IMR-90 (cell line): Measurements from ENCODE around the gene LRRC40. TPM values are rescaled to one million over a fixed set of nuclear protein-coding genes. Genes with fewer than 3 reads are reported as not detected.

ENCODE experiments used
- ATAC-seq: fragments of 200-7000 bp; cut with Tn5 transposase; 2 replicates; pipeline ENCODE4 v1.9.1; 2020; ENCODE audit warnings: low read depth, mild to moderate bottlenecking, moderate library complexity
- BruUV-seq: library from RNA; stranded (reverse); fragments of 400-500 nt; replicated peaks from 2 replicates; lab custom pipeline; 2021; lab: Mats Ljungman, UMichigan
- CTCF ChIA-PET: fragments of 300-600 bp; formaldehyde crosslinking; extraction: SDS; loops from one replicate; lab custom pipeline; 2021; ENCODE audit warnings: antibody characterized with exemption; lab: Yijun Ruan, JAX
- POLR2A ChIA-PET: fragments of 300-600 bp; sonication (Branson Sonifier 250); formaldehyde crosslinking; loops from one replicate; lab custom pipeline; 2022; ENCODE audit warnings: antibody characterized with exemption; ENCODE audit not compliant: unreplicated experiment; lab: Charles Lee
- DNase-seq: peaks from one replicate; pipeline ENCODE4 v3.0.0; 2013
- H2AFZ ChIP-seq: replicated peaks from 2 replicates; pipeline ENCODE3; 2013; ENCODE audit warnings: low read length, mild to moderate bottlenecking; ENCODE audit not compliant: poor library complexity
- H2AK5ac ChIP-seq: 2 replicates; pipeline ENCODE4 v1.6.1; 2013; ENCODE audit warnings: low read depth, low read length, inconsistent platforms
- H2AK9ac ChIP-seq: replicated peaks from 2 replicates; pipeline ENCODE3; 2013; ENCODE audit warnings: mild to moderate bottlenecking, low read depth, low read length, moderate library complexity; ENCODE audit not compliant: poor library complexity
- H2BK120ac ChIP-seq: 2 replicates; pipeline ENCODE4 v1.6.1; 2013; ENCODE audit warnings: low read depth, low read length, inconsistent platforms
- H2BK15ac ChIP-seq: 3 replicates; pipeline ENCODE4 v1.6.1; 2013; ENCODE audit warnings: low read depth, low read length, inconsistent platforms
- H2BK20ac ChIP-seq: 2 replicates; pipeline ENCODE4 v1.6.1; 2013; ENCODE audit warnings: low read depth, mild to moderate bottlenecking, inconsistent platforms, low read length, moderate library complexity
- H2BK5ac ChIP-seq: 2 replicates; pipeline ENCODE4 v1.6.1; 2013; ENCODE audit warnings: mild to moderate bottlenecking, low read depth, low read length, inconsistent platforms; ENCODE audit not compliant: poor library complexity, severe bottlenecking
- H3K14ac ChIP-seq: replicated peaks from 2 replicates; pipeline ENCODE4 v1.6.1; 2013; ENCODE audit warnings: low read depth, low read length, inconsistent platforms
- H3K18ac ChIP-seq: 2 replicates; pipeline ENCODE4 v1.6.1; 2013; ENCODE audit warnings: low read depth, low read length, control low read depth
- H3K23ac ChIP-seq: 2 replicates; pipeline ENCODE4 v1.6.1; 2013; ENCODE audit warnings: low read depth, low read length, inconsistent platforms
- H3K27ac ChIP-seq: 2 replicates; pipeline ENCODE4 v1.5.1; 2013; ENCODE audit warnings: mild to moderate bottlenecking, control low read depth, low read length; ENCODE audit not compliant: insufficient read depth
- H3K27me3 ChIP-seq: 2 replicates; pipeline ENCODE4 v1.6.1; 2013; ENCODE audit warnings: low read length; ENCODE audit not compliant: control insufficient read depth, insufficient read depth
- H3K36me3 ChIP-seq: 2 replicates; pipeline ENCODE4 v1.6.1; 2013; ENCODE audit warnings: low read length, mixed read lengths; ENCODE audit not compliant: control insufficient read depth, insufficient read depth
- H3K4ac ChIP-seq: 2 replicates; pipeline ENCODE4 v1.6.1; 2013; ENCODE audit warnings: low read depth, low read length, inconsistent platforms
- H3K4me1 ChIP-seq: 2 replicates; pipeline ENCODE4 v1.6.1; 2013; ENCODE audit warnings: low read length, mixed read lengths; ENCODE audit not compliant: control insufficient read depth, insufficient read depth
- H3K4me2 ChIP-seq: 2 replicates; pipeline ENCODE4 v1.6.1; 2013; ENCODE audit warnings: low read depth, mild to moderate bottlenecking, control low read depth, low read length, moderate library complexity
- H3K4me3 ChIP-seq: 2 replicates; pipeline ENCODE4 v1.5.1; 2013; ENCODE audit warnings: low read depth, mild to moderate bottlenecking, control low read depth, low read length, moderate library complexity; ENCODE audit not compliant: insufficient read depth
- H3K56ac ChIP-seq: 2 replicates; pipeline ENCODE4 v1.6.1; 2013; ENCODE audit warnings: low read length, inconsistent platforms; ENCODE audit not compliant: insufficient read depth; ENCODE audit errors: extremely low read depth
- H3K79me1 ChIP-seq, 2 experiments: 2 replicates each; pipeline ENCODE4 v1.6.1; 2013; ENCODE audit warnings: low read length in 2 of 2, inconsistent platforms in 1 of 2, low read depth in 1 of 2
- H3K9ac ChIP-seq: 2 replicates; pipeline ENCODE4 v1.6.1; 2013; ENCODE audit warnings: low read depth, low read length, control low read depth
- H3K9me1 ChIP-seq: 2 replicates; pipeline ENCODE4 v1.6.1; 2013; ENCODE audit warnings: low read length, inconsistent platforms; ENCODE audit not compliant: insufficient read depth
- H3K9me3 ChIP-seq: 2 replicates; pipeline ENCODE4 v1.6.1; 2013; ENCODE audit warnings: low read length; ENCODE audit not compliant: control insufficient read depth, insufficient read depth
- H4K20me1 ChIP-seq: 2 replicates; pipeline ENCODE4 v1.6.1; 2013; ENCODE audit warnings: low read length, inconsistent platforms; ENCODE audit not compliant: insufficient read depth
- H4K5ac ChIP-seq: 2 replicates; pipeline ENCODE4 v1.6.1; 2013; ENCODE audit warnings: mild to moderate bottlenecking, low read depth, low read length, control low read depth
- H4K8ac ChIP-seq, 2 experiments: 2 replicates each; pipeline ENCODE4 v1.6.1; 2013; ENCODE audit warnings: low read depth in 2 of 2, low read length in 2 of 2, control low read depth in 1 of 2, inconsistent platforms in 1 of 2
- H4K91ac ChIP-seq: 2 replicates; pipeline ENCODE4 v1.6.1; 2013; ENCODE audit warnings: low read depth, low read length, inconsistent platforms; ENCODE audit not compliant: insufficient read depth
- MAFK ChIP-seq: IDR thresholded peaks from 2 replicates; pipeline ENCODE4 v1.6.1; 2012; ENCODE audit warnings: low read depth, low read length, improper control_type of control experiment
- MAZ ChIP-seq: IDR thresholded peaks from 2 replicates; pipeline ENCODE4 v1.6.1; 2012; ENCODE audit warnings: low read depth, mild to moderate bottlenecking, low read length, improper control_type of control experiment, moderate library complexity, borderline replicate concordance
- POLR2A ChIP-seq: IDR thresholded peaks from 2 replicates; pipeline ENCODE4 v1.6.1; 2012; ENCODE audit warnings: mild to moderate bottlenecking, low read depth, low read length
- RCOR1 ChIP-seq: IDR thresholded peaks from 2 replicates; pipeline ENCODE4 v1.6.1; 2012; ENCODE audit warnings: mild to moderate bottlenecking, low read length, improper control_type of control experiment; ENCODE audit not compliant: insufficient replicate concordance
- SMC3 ChIP-seq: fragments of 150-350 bp; IDR thresholded peaks from 2 replicates; pipeline ENCODE4 v1.6.1; 2016; ENCODE audit warnings: low read depth, mild to moderate bottlenecking, antibody characterized with exemption, low read length, moderate library complexity
- WGBS, 2 experiments: methylation state at CpG; one replicate each; pipeline versions ENCODE4 v1.1.5 to v1.1.7; 2013; ENCODE audit warnings: missing lambda C conversion rate in 2 of 2; ENCODE audit not compliant: insufficient read length in 1 of 2; ENCODE audit errors: extremely low coverage in 2 of 2; 5-methylcytosine and 5-hydroxymethylcytosine counted together
- dilution Hi-C: fragments of 300-500 bp; cut with HindIII; formaldehyde crosslinking; loops from one replicate; pipeline ENCODE4 v1.14.3; 2018; ENCODE audit warnings: low sequenced_read_pairs; ENCODE audit not compliant: unreplicated experiment
- in situ Hi-C: fragments of 300-500 bp; cut with MboI; formaldehyde crosslinking; loops from 3 replicates; pipeline ENCODE4 v1.14.3; 2019; ENCODE audit warnings: low sequenced_read_pairs, inconsistent platforms, mixed read lengths
- intact Hi-C: fragments of 100-400 bp; cut with micrococcal nuclease; formaldehyde crosslinking; loops from 2 replicates; pipeline ENCODE4 v1.10.0; 2022
- polyA plus RNA-seq, 3 experiments: library from polyadenylated mRNA; depleted of rRNA; stranded (reverse); fragments of >200 nt; gene quantifications; 2 replicates each; pipeline ENCODE4 v1.2.3, GENCODE V29; 2012; ENCODE audit warnings: low replicate concordance in 1 of 3
- total RNA-seq: library from RNA; depleted of rRNA; stranded (reverse); fragments of >200 nt; gene quantifications from 2 replicates; pipeline ENCODE4 v1.2.3, GENCODE V29; 2012

LRRC40 gene
- total and polyA plus RNA-seq, 2 of the 4 experiments (the other 2 are of a cell fraction), result 11.1 to 17.4 TPM

GRCh38 chr1:70220517-70221237 is 15.3 kb upstream of the LRRC40 start:
- H3K4me3 ChIP-seq, result peak overlapping the region; percentile 97
- peak overlapping the region; percentile 48; the same call in 1 of the 2 replicates for H2AK5ac ChIP-seq
- ATAC-seq (no peak), DNase-seq (no peak)
- H3K9me1 ChIP-seq, result peaks cover 4% of the 10 kb centered on the region; the same call in 1 of the 2 replicates
- no peak overlapping the region for H3K18ac ChIP-seq
- H3K56ac ChIP-seq, result peak overlapping the region; percentile 66; the same call in 1 of the 2 replicates
- ChIA-PET POLR2A (no interaction called here), CTCF (no interaction called here)
- no peaks in the 10 kb centered on the region for H3K27me3 ChIP-seq
- H4K8ac ChIP-seq, result peak overlapping the region; percentile 18 to 75
- peak overlapping the region; percentile 18; the same call in 1 of the 2 replicates for H3K27ac ChIP-seq
- 0% methylated on average over 1 of the region's 17 CpGs; no CpG with 5 or more reads in 1 of the 2 experiments for WGBS, 2 experiments
- peak overlapping the region; percentile 34; the same call in 1 of the 2 replicates for H4K91ac ChIP-seq
- no TSS peak for BruUV-seq
- H2AFZ ChIP-seq, result peak overlapping the region; percentile 97
- H2BK20ac ChIP-seq, result no peak overlapping the region
- peaks cover 14% of the 10 kb centered on the region for H3K36me3 ChIP-seq
- H2AK9ac ChIP-seq, result no peak overlapping the region
- intact Hi-C loops, result loop anchor here (2.0 to 10.0 kb wide), 3 partner anchors 132 to 190 kb away; partner anchors contain the start of genes ANKRD13C and CTH
- no peak overlapping the region for H3K4ac ChIP-seq
- no peaks in the 10 kb centered on the region for H3K9me3 ChIP-seq
- H4K20me1 ChIP-seq, result peaks cover 33% of the 10 kb centered on the region
- H3K9ac ChIP-seq, result peak overlapping the region; percentile 42; the same call in 1 of the 2 replicates
- no peak overlapping the region for H2BK120ac ChIP-seq
- H3K23ac ChIP-seq, result no peak overlapping the region
- no peak overlapping the region for H2BK15ac ChIP-seq
- TF ChIP-seq POLR2A (no peak), RCOR1 (no peak), MAFK (no peak), SMC3 (no peak), MAZ (no peak)
- H4K5ac ChIP-seq, result no peak overlapping the region
- peak overlapping the region; percentile 59 for H3K14ac ChIP-seq
- dilution Hi-C loops, result no loop called here
- H3K79me1 ChIP-seq, result peaks cover 13 to 50% of the 10 kb centered on the region in 2 experiments
- in situ Hi-C loops, result no loop called here
- peaks cover 2% of the 10 kb centered on the region; the same call in 1 of the 2 replicates for H3K4me1 ChIP-seq
- H2BK5ac ChIP-seq, result peak overlapping the region; percentile 73
- peak overlapping the region; percentile 68 for H3K4me2 ChIP-seq
